Hypothalamus (tissue), 51 donors: Measurements from ENCODE around the gene B4GALT3.
"Not testable (repeated sequence)": the region's sequence is repeated elsewhere in the genome, so short reads cannot be mapped to it uniquely, and the experiment has no call there.

Experiments used
- DNase-seq, 51 donors: peaks; one replicate each; lab custom pipeline; 2025; lab: John Stamatoyannopoulos, UW

Gene B4GALT3

GRCh38 chr1:161177112-161177935 lies at the start of gene B4GALT3:
Gene B4GALT3, minus strand, starts transcription at chr1:161177507. Its CDS starts 1,447 bp downstream, at chr1:161176060.
- DNase-seq = peak; percentile 45 to 94 (median 84)

- DNase-seq = peak in 2 of 51 donors; percentile 29 to 41
Measured at GRCh38 chr1:161226759-161227158, 49.5 kb upstream of the B4GALT3 start.

- peak in 2 of 51 donors; percentile 5 to 8 for DNase-seq
Measured at GRCh38 chr1:161226320-161226711, 49.0 kb upstream of the B4GALT3 start.

- DNase-seq = peak; percentile 31 to 94 (median 81)
Measured at GRCh38 chr1:161225534-161226319, 48.4 kb upstream of the B4GALT3 start, which contains the start of gene TOMM40L. Gene TOMM40L, plus strand, starts transcription at chr1:161226060. Its CDS starts 430 bp downstream, at chr1:161226490.

- DNase-seq = no peak
Measured at GRCh38 chr1:161225178-161225533, 47.8 kb upstream of the B4GALT3 start.

GRCh38 chr1:161224695-161225087 lies 47.4 kb upstream of the B4GALT3 start:
- DNase-seq = not testable (repeated sequence)

- DNase-seq = no peak
Measured at GRCh38 chr1:161223805-161224694, 46.7 kb upstream of the B4GALT3 start.

- DNase-seq = no peak
Measured at GRCh38 chr1:161222175-161223019, 45.1 kb upstream of the B4GALT3 start.

- no peak for DNase-seq
Measured at GRCh38 chr1:161220002-161220401, 42.7 kb upstream of the B4GALT3 start.

GRCh38 chr1:161219078-161219892 lies 42.0 kb upstream of the B4GALT3 start:
- no peak for DNase-seq

- DNase-seq = no peak
Measured at GRCh38 chr1:161218301-161219077, 41.2 kb upstream of the B4GALT3 start.

GRCh38 chr1:161217831-161218230 lies 40.5 kb upstream of the B4GALT3 start:
- DNase-seq = no peak

GRCh38 chr1:161216945-161217712 lies 39.8 kb upstream of the B4GALT3 start:
- DNase-seq = peak in 2 of 51 donors; percentile 3 to 5

- peak in 10 of 51 donors; percentile 8 to 22 (median 16) for DNase-seq
Measured at GRCh38 chr1:161215076-161215475, 37.8 kb upstream of the B4GALT3 start, which contains the start of gene FCER1G. Gene FCER1G, plus strand, starts transcription at chr1:161215295. Its CDS starts 27 bp downstream, at chr1:161215322.

- DNase-seq = no peak
Measured at GRCh38 chr1:161214369-161214768, 37.1 kb upstream of the B4GALT3 start.

GRCh38 chr1:161209790-161210409 lies 32.6 kb upstream of the B4GALT3 start:
- peak in 42 of 51 donors; percentile 10 to 77 (median 52) for DNase-seq
